ENCODE data around the gene MATK. TPM values are rescaled to one million over a fixed set of nuclear protein-coding genes. Genes with fewer than 3 reads are reported as not detected.

The MATK gene
- total and polyA plus RNA-seq, 2 donors (not counting 1 experiment from before 2014, with no cell fraction given), result 1.3 to 8.2 TPM

DNA sequence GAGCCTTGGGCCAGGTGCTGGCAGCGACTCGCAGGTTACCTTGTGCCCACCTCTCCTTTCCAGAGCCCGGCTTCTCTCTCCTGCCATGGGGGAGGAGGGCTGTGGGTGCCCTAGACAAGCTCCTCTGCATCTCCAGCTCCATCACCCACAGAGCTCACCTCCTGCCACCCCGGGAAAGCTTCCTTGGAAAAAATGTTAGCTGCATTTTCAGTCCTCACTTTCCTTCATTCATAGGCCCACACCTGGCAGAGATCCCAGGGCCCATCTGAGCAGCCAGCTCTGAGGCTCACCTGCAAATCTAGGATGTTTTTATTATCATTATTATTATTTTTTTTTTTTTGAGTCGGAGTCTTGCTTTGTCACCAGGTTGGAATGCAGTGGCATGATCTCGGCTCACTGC lies 45.8 kb upstream of the MATK start:
- Histone ChIP-seq H3K9me3 (ENCODE audit: control extremely low read depth in 1 of 3, control insufficient read depth in 2 of 3, insufficient read depth in 1 of 3, low read length in 2 of 3) (peaks cover 0 to 2% (median 0%) of the 10 kb centered on the region in 3 donors), H3K4me3 (ENCODE audit: control extremely low read depth in 1 of 5, extremely low read depth in 1 of 5, insufficient read depth in 1 of 5, low read depth in 2 of 5, low read length in 4 of 5) (no peak overlapping the region), H2AFZ (ENCODE audit: insufficient read depth, low read depth, low read length, poor library complexity, severe bottlenecking) (no peak overlapping the region), H3K36me3 (replicated peaks in 1 of 2; ENCODE audit: control extremely low read depth in 1 of 2, control insufficient read depth in 1 of 2, extremely low read depth in 1 of 2, insufficient read depth in 2 of 2, low read length in 1 of 2) (no peaks in the 10 kb centered on the region), H3K27ac (ENCODE audit: low read length in 2 of 2) (no peak overlapping the region), H3K27me3 (replicated peaks in 1 of 4; ENCODE audit: control extremely low read depth in 1 of 4, control insufficient read depth in 3 of 4, insufficient read depth in 4 of 4, low read length in 3 of 4) (peaks cover 0 to 3% (median 0%) of the 10 kb centered on the region in 4 experiments), H3K79me2 (ENCODE audit: control insufficient read depth, insufficient read depth, low read length) (no peaks in the 10 kb centered on the region), H4K20me1 (ENCODE audit: control insufficient read depth, insufficient read depth, low read length, poor library complexity, severe bottlenecking) (no peaks in the 10 kb centered on the region), H3K4me1 (ENCODE audit: control insufficient read depth in 2 of 2, insufficient read depth in 2 of 2, low read length in 2 of 2) (no peaks in the 10 kb centered on the region), H3K4me2 (replicated peaks; ENCODE audit: low read depth, low read length, poor library complexity, severe bottlenecking) (no peak overlapping the region), H3K9ac (ENCODE audit: low read length) (no peak overlapping the region)
- Mint-ChIP-seq H3K4me1 (peaks cover 4% of the 10 kb centered on the region), H3K27me3 (peaks cover 11% of the 10 kb centered on the region), H3K27ac (no peak overlapping the region), H3K9me3 (ENCODE audit: insufficient read depth) (no peaks in the 10 kb centered on the region), H3K4me3 (no peak overlapping the region)
- WGBS (ENCODE audit: insufficient coverage), result 90% methylated on average over 2 of the region's 6 CpGs
- ATAC-seq (ENCODE audit: low read depth), result no peak
- ChIA-PET POLR2A (no interaction called here), CTCF (no interaction called here)
- TF ChIP-seq EZH2 (IDR thresholded peaks at IDR 0.05; ENCODE audit: borderline replicate concordance, insufficient read depth, low read depth, low read length, poor library complexity, severe bottlenecking), result no peak
- TF ChIP-seq, protein P1, sequence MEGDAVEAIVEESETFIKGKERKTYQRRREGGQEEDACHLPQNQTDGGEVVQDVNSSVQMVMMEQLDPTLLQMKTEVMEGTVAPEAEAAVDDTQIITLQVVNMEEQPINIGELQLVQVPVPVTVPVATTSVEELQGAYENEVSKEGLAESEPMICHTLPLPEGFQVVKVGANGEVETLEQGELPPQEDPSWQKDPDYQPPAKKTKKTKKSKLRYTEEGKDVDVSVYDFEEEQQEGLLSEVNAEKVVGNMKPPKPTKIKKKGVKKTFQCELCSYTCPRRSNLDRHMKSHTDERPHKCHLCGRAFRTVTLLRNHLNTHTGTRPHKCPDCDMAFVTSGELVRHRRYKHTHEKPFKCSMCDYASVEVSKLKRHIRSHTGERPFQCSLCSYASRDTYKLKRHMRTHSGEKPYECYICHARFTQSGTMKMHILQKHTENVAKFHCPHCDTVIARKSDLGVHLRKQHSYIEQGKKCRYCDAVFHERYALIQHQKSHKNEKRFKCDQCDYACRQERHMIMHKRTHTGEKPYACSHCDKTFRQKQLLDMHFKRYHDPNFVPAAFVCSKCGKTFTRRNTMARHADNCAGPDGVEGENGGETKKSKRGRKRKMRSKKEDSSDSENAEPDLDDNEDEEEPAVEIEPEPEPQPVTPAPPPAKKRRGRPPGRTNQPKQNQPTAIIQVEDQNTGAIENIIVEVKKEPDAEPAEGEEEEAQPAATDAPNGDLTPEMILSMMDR (IDR thresholded peaks at IDR 0.05), result no peak
- intact Hi-C loops (cut with micrococcal nuclease), result no loop called here
- no peak for DNase-seq

DNA sequence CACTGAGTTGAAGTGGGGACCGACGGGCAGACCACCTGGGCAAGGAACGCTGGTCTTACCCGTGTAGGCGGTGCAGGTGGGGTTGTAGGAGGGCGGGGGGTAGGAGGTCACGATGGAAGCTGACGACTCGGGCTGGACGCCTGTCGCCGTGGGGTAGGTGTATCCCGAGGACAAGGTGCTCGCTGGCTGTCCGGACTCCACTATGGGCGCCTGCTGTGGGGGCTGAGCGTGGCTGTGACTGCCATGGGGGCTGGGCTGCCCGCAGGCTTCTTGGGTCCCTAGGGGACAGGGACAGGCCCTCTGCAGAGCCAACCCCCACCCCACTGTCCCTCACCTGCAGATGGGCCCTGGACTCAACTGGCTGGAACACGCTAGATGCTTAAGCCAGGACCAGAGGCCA lies 45.4 kb upstream of the MATK start:
- Histone ChIP-seq H3K27me3 (replicated peaks in 1 of 4; ENCODE audit: control extremely low read depth in 1 of 4, control insufficient read depth in 3 of 4, insufficient read depth in 4 of 4, low read length in 3 of 4) (peaks cover 0 to 3% (median 0%) of the 10 kb centered on the region in 4 experiments), H4K20me1 (ENCODE audit: control insufficient read depth, insufficient read depth, low read length, poor library complexity, severe bottlenecking) (no peaks in the 10 kb centered on the region), H3K9ac (ENCODE audit: low read length) (no peak overlapping the region), H3K27ac (ENCODE audit: low read length in 2 of 2) (no peak overlapping the region), H3K79me2 (ENCODE audit: control insufficient read depth, insufficient read depth, low read length) (no peaks in the 10 kb centered on the region), H2AFZ (ENCODE audit: insufficient read depth, low read depth, low read length, poor library complexity, severe bottlenecking) (no peak overlapping the region), H3K4me3 (ENCODE audit: control extremely low read depth in 1 of 5, extremely low read depth in 1 of 5, insufficient read depth in 1 of 5, low read depth in 2 of 5, low read length in 4 of 5) (no peak overlapping the region), H3K4me2 (replicated peaks; ENCODE audit: low read depth, low read length, poor library complexity, severe bottlenecking) (no peak overlapping the region), H3K9me3 (ENCODE audit: control extremely low read depth in 1 of 3, control insufficient read depth in 2 of 3, insufficient read depth in 1 of 3, low read length in 2 of 3) (no peaks in the 10 kb centered on the region), H3K36me3 (replicated peaks in 1 of 2; ENCODE audit: control extremely low read depth in 1 of 2, control insufficient read depth in 1 of 2, extremely low read depth in 1 of 2, insufficient read depth in 2 of 2, low read length in 1 of 2) (no peaks in the 10 kb centered on the region), H3K4me1 (ENCODE audit: control insufficient read depth in 2 of 2, insufficient read depth in 2 of 2, low read length in 2 of 2) (no peaks in the 10 kb centered on the region)
- H3K27ac Mint-ChIP-seq, result no peak overlapping the region
- intact Hi-C loops (cut with micrococcal nuclease), result no loop called here
- no peaks in the 10 kb centered on the region for H3K9me3 Mint-ChIP-seq (ENCODE audit: insufficient read depth)
- H3K4me1 Mint-ChIP-seq, result peaks cover 4% of the 10 kb centered on the region
- ATAC-seq (ENCODE audit: low read depth) (no peak), DNase-seq (no peak)
- peaks cover 11% of the 10 kb centered on the region for H3K27me3 Mint-ChIP-seq
- ChIA-PET CTCF (no interaction called here), POLR2A (no interaction called here)
- 77% methylated on average over 18 of the region's 19 CpGs for WGBS (ENCODE audit: insufficient coverage)
- TF ChIP-seq, protein P1 (IDR thresholded peaks at IDR 0.05), result no peak
- TF ChIP-seq EZH2 (IDR thresholded peaks at IDR 0.05; ENCODE audit: borderline replicate concordance, insufficient read depth, low read depth, low read length, poor library complexity, severe bottlenecking), result no peak
- H3K4me3 Mint-ChIP-seq, result no peak overlapping the region

All from B cell (primary cell).